ENCODE measurements around the gene NRBP1. TPM values are rescaled to one million over a fixed set of nuclear protein-coding genes. Genes with fewer than 3 reads are reported as not detected.
A peak's percentile ranks its signal among the peaks of the same experiment; 100 is the strongest.

NRBP1 gene
- total RNA-seq, 1 experiment from 2014 or later: 169 TPM

DNA sequence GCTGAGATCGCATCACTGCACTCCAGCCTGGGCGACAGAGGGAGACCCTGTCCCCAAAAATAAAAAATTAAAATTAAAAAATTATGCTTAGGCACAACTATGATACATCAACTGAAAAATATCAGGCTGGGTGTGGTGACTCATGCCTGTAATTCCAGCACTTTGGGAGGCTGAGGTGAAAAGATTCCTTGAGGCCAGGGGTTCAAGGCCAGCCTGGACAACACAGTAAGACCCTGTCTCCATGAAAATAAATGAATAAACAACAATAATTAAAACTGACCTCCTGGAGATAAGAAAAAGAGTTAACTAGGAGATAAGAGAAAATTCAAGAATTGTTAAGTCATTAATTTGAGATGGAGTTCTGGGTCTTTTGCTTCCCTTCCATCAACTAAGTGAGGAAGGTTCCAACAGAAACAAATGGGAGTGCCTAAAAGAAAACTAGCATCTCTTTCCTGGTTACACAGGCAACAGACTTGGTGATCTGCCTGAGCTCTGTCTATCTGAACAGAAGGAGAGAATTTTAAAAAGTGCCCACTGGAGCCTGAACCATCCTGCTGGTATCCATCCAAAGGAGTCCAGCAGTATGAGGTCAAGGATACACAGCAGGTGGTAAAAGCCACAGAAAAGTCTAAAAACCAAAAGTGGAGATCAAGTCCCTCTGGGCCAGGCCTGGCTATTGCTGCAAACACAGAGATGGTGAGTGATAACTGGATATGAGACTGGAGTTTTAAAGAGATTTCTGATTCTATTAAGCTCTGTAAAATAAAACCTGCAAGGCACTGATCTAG lies 27.9 kb upstream of the NRBP1 start:
- H3K27me3 ChIP-seq (replicated peaks; ENCODE audit: control insufficient read depth, insufficient read depth, low read length): no peaks in the 10 kb centered on the region
- no peaks in the 10 kb centered on the region; the same call in 1 of the 2 replicates for H3K36me3 ChIP-seq (ENCODE audit: control insufficient read depth, insufficient read depth, low read length)
- no peaks in the 10 kb centered on the region for H3K27me3 Mint-ChIP-seq (ENCODE audit: insufficient read depth, unreplicated experiment)
- H3K27ac Mint-ChIP-seq (ENCODE audit: unreplicated experiment): no peak overlapping the region
- TF ChIP-seq, protein P1, sequence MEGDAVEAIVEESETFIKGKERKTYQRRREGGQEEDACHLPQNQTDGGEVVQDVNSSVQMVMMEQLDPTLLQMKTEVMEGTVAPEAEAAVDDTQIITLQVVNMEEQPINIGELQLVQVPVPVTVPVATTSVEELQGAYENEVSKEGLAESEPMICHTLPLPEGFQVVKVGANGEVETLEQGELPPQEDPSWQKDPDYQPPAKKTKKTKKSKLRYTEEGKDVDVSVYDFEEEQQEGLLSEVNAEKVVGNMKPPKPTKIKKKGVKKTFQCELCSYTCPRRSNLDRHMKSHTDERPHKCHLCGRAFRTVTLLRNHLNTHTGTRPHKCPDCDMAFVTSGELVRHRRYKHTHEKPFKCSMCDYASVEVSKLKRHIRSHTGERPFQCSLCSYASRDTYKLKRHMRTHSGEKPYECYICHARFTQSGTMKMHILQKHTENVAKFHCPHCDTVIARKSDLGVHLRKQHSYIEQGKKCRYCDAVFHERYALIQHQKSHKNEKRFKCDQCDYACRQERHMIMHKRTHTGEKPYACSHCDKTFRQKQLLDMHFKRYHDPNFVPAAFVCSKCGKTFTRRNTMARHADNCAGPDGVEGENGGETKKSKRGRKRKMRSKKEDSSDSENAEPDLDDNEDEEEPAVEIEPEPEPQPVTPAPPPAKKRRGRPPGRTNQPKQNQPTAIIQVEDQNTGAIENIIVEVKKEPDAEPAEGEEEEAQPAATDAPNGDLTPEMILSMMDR (IDR thresholded peaks at IDR 0.05; ENCODE audit: insufficient read depth in 1 of 2, low read depth in 1 of 2, low read length in 1 of 2, severe bottlenecking in 1 of 2, unreplicated experiment in 1 of 2): no peak
- H3K4me1 Mint-ChIP-seq (ENCODE audit: low read depth, unreplicated experiment): no peaks in the 10 kb centered on the region
- POLR2A ChIA-PET: no interaction called here
- H3K4me3 ChIP-seq (ENCODE audit: low read depth, low read length): no peak overlapping the region
- CTCF ChIA-PET: no interaction called here
- H3K9me3 Mint-ChIP-seq (ENCODE audit: unreplicated experiment): no peaks in the 10 kb centered on the region
- no peak overlapping the region for H3K4me3 Mint-ChIP-seq (ENCODE audit: unreplicated experiment)
- no TSS peak for BruUV-seq (replicated peaks)
- no peaks in the 10 kb centered on the region for H3K4me1 ChIP-seq
- peaks cover 49% of the 10 kb centered on the region for H3K36me3 Mint-ChIP-seq (ENCODE audit: insufficient read depth, unreplicated experiment)
- no peaks in the 10 kb centered on the region for H3K9me3 ChIP-seq
- DNase-seq: no peak
- intact Hi-C loops (cut with micrococcal nuclease; ENCODE audit: unreplicated experiment): loop anchor here (10.0 kb wide), 2 partner anchors 94 to 224 kb away; partner anchors contain the start of genes CCDC121, FNDC4, GCKR and GPN1

DNA sequence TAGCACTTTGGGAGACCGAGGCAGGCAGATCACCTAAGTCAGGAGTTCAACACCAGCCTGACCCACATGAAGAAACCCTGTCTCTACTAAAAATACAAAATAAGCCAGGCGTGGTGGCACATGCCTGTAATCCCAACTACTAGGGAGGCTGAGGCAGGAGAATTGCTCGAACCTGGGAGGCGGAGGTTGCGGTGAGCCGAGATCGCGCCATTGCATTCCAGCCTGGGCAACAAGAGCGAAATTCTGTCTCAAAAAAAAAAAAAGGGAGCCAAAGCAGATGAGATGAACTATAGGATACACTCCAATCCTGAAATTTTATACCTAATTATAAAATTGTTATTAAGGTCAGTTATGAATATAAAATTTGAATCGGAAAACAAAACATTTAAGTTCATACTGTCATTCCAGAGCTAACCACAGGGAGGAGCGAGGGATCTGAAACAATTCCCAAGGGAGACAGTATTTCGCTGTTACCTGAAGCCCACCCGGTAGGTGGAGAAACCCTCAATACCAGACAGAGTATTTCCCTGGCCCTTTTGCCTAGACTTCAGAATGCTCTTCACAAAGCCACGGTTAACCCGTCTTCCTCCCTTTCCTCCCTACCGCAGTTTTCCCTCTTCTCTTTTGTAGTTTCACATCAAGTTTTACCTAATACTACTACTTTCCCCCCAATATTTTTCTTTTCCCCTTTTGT lies 20.5 kb upstream of the NRBP1 start:
- intact Hi-C loops (cut with micrococcal nuclease; ENCODE audit: unreplicated experiment): loop anchor here (10.0 kb wide), 2 partner anchors 87 to 217 kb away; partner anchors contain the start of genes CCDC121, FNDC4, GCKR and GPN1
- Histone ChIP-seq H3K27me3 (replicated peaks; ENCODE audit: control insufficient read depth, insufficient read depth, low read length) (no peaks in the 10 kb centered on the region), H3K36me3 (ENCODE audit: control insufficient read depth, insufficient read depth, low read length) (no peaks in the 10 kb centered on the region), H3K9me3 (no peaks in the 10 kb centered on the region), H3K4me3 (ENCODE audit: low read depth, low read length) (peak overlapping the region; percentile 68), H3K4me1 (peaks cover 26% of the 10 kb centered on the region)
- no TSS peak for BruUV-seq (replicated peaks)
- Mint-ChIP-seq H3K36me3 (ENCODE audit: insufficient read depth, unreplicated experiment) (peaks cover 55% of the 10 kb centered on the region), H3K27ac (ENCODE audit: unreplicated experiment) (peak overlapping the region; percentile 68), H3K4me3 (ENCODE audit: unreplicated experiment) (peak overlapping the region; percentile 84), H3K27me3 (ENCODE audit: insufficient read depth, unreplicated experiment) (no peaks in the 10 kb centered on the region), H3K9me3 (ENCODE audit: unreplicated experiment) (no peaks in the 10 kb centered on the region), H3K4me1 (ENCODE audit: low read depth, unreplicated experiment) (peaks cover 30% of the 10 kb centered on the region)
- DNase-seq: peak; percentile 66 to 72
- CTCF ChIA-PET: interaction anchor here (0.7 to 3.4 kb wide), 3 partner anchors 21 to 274 kb away, joined by 3 to 36 read pairs (median 5); partner anchors contain the start of gene NRBP1
- TF ChIP-seq, protein P1 (IDR thresholded peaks at IDR 0.05; ENCODE audit: insufficient read depth in 1 of 2, low read depth in 1 of 2, low read length in 1 of 2, severe bottlenecking in 1 of 2, unreplicated experiment in 1 of 2): peak; percentile 57 to 81
- POLR2A ChIA-PET: interaction anchor here (0.6 to 3.1 kb wide), 2 partner anchors 21 to 29 kb away, joined by 5 to 63 read pairs; partner anchors contain the start of gene NRBP1

Measured in Caco-2 (cell line).